GM19395 (cell line): Measurements from ENCODE around the gene NONO.
"Not testable (repeated sequence)": the region's sequence is repeated elsewhere in the genome, so short reads cannot be mapped to it uniquely, and the experiment has no call there.

Experiments
- ATAC-seq: cut with Tn5 transposase; IDR thresholded peaks from one replicate; pipeline ENCODE4 v1.9.1; 2021; ENCODE audit warnings: mild to moderate bottlenecking, moderate library complexity; ENCODE audit not compliant: unreplicated experiment

Gene NONO, protein sequence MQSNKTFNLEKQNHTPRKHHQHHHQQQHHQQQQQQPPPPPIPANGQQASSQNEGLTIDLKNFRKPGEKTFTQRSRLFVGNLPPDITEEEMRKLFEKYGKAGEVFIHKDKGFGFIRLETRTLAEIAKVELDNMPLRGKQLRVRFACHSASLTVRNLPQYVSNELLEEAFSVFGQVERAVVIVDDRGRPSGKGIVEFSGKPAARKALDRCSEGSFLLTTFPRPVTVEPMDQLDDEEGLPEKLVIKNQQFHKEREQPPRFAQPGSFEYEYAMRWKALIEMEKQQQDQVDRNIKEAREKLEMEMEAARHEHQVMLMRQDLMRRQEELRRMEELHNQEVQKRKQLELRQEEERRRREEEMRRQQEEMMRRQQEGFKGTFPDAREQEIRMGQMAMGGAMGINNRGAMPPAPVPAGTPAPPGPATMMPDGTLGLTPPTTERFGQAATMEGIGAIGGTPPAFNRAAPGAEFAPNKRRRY

DNA sequence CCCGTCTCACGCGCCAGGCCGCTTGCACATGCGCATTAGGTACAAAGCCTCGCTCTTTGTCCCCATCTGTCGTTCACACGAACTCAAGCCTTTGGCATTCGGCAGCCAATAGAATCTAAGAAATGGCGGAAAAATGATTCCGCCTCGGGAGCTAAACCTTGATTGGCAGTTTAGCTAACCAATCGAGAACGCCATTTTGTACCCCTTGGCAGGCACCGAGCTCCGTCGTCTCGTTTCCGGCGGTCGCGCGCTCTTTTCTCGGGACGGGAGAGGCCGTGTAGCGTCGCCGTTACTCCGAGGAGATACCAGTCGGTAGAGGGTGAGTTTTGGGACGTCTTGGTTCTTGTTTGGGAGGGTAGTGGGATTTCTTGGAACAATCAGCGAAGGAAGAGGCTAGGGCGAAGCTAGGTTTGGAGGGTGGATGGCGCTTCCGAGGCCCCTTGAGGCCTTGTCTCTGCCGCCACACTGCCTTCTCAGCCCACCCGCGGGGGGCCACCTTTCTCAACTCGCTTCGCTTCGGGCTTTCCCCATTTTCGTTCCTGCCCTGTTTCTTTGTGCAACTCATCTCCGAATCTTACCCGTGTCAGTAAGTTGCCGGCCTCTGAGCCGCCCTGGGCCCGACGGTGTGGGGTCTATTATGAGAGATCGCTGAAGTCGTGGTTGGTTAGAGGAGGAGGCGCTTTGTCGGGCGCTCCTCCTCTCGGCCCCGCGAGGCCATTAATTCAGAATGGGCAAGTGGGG is at the start of gene NONO:
NONO (plus strand) TSS at position 233 of the 741 bp plus-strand sequence. CDS start 7,003 bp downstream, outside the sequence.
- peak; percentile 84 for ATAC-seq

DNA sequence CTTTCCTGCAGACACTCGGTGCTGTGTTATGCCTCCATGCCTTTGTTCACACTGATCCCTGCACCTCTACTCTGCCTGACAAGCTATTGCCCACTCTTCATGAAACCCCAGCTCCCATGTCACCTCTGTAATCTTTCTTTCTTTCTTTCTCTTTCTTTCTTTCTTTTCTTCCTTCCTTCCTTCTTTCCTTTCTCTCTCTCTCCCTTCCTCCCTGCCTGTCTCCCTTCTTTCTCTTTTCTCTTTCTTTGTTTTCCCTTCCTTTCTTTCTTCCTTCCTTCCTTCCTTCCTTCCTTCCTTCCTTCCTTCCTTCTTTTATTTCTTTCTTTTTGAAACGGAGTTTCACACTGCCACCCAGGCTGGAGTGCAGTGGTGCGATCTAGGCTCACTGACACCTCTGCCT is 48.0 kb upstream of the NONO start:
- no peak for ATAC-seq

DNA sequence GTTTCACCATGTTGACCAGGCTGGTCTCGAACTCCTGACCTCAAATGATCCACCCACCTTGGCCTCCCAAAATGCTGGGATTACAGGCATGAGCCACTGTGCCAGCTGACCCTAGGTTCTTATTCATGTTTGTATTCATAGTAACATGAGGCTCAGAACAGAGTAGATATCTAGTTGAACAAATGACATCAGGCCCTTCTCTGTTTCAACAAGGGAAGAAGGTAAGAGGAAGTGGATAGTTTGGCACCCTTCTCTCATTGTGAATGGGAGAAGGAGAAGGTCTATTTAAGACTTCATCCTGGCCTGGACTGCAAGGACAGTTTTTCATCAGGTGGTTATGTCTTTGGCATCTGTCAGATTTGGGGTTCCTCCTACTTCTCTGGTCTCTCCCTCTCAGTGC is 46.6 kb upstream of the NONO start:
- ATAC-seq, result no peak

DNA sequence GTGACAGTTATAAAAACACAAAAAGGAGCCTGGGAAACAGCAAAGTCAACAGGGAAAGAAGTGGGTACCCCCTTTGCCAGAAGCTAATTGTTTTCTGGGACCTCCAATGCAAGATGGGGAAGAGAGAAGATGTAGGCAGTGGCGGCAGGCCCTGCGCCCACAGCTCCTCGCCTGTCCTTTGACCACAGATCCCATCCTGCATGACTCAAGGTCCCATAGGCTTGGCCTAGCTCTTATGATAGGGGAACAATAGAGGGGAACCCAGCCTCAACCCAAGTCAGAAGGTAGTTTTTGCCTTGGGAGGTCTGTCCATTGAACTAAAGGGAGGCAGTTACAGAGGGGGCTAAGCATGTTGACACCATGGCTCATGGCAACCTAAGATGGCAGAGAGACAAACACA is 43.7 kb upstream of the NONO start:
- ATAC-seq, result no peak

DNA sequence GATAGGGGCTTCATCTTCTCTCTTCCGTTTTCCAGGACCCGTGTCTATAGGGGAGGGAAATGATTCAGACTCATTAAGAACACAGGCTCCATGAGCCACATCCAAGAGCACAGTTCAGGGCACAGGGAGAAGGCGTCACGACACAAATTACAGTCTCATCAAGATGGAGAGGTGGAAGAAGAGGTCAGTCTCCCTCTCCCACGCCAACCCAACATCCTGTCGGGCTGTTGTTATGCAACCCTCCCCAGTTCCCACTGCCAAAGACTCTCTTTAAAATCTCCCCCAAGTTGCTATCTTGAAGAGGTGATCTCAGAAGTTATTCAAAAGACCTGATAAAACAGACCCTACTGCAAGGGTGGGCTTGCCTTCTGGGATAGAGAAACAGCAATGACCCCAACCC is 42.1 kb upstream of the NONO start:
- no peak for ATAC-seq

DNA sequence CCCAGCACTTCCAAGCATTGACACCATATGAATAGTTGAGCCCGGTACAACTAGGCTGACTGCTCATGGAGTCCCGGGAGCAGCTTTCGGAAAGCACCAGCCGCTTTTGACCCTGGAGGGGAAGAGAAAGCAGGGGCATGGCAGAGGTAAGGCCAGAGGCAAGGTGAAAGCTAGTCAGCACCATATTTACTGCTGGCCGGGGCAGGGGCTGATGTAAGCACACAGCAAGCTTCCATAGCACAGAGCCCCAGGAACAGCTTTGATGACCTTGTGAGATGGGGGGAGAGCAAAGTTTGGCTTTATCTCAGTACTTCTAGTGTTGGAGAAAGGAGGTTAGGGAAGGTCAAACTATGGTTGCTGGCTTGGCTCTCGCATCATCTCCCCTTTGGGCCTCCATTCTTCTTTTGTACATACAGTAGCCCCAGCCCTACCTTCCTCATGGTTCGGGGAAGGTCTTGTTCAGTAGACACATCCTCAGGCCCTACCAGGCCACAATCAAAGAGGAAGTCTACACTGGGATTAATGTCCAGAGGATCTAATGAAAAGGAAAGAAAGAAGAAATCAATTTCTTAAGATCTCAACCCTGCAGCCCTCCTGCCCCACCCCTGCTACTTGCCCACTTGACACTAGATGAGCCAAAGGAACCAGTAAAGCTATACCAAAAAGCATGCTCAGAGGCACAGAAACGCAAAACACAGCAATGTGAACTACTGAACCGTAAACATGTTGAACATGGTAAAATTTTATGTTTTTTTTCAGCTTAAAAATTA is 38.9 kb upstream of the NONO start:
- ATAC-seq, result no peak

DNA sequence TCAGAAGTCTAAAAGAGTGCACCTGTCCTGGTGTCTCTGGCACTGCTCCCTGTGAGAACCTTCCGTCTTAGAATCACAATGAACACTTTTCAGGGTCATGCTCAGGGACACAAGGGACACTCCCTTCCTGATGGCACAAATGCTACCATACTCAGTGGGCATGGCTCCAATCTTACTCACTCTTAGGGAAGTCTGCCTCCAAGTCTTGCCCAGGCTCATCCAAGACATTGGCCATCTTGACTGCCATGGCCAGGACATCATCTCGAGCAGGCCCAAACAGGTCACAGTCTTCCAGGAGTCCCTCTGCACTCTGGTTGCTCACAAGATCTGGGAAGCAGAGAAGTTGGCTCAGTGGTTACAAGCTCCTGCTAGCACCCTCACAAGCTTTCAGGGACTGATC is 38.3 kb upstream of the NONO start:
- no peak for ATAC-seq

DNA sequence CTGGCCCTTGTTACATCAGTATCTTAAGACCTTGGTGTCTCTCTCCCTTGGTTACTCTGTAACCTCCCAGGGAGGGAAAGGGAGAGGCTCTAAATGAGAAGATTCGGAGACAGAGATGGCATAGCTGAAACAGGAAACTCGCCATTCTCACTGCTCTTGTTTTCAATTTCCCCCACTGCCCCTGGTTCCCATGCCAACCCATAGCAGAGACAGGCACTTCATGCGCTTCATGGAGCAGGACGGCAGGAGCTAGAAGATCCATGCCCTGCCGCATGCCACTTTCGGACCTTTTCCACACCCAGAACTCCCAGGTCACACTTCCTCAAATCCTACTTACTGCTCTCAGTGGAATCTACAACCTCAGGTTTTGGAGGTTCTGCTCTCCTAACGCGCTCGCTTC is 32.6 kb upstream of the NONO start:
- ATAC-seq, result no peak

DNA sequence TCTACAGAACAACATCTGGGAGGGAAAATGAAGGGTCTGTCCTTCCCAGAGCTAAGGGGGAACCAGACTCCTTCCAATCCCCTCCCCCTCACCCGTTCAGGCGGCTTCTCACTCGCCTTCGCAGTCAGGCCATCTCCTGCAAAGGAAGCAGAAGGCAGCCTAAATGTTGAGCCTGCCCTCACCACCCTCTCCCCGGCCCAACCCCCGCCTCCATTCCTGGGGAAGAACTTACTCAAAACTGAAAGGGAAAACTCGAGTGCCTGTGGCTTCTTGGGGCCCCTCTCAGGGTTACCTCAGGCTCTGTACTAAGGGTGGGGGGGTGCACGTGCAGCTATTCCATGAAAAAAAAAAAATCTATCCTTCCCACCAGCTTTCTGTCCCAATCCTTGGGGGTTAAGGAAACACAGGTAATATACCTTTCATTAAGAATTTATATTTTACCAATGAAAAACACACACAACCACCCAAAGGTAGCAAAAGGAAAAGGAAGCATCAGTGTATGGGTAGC is 31.9 kb upstream of the NONO start:
- ATAC-seq, result no peak

DNA sequence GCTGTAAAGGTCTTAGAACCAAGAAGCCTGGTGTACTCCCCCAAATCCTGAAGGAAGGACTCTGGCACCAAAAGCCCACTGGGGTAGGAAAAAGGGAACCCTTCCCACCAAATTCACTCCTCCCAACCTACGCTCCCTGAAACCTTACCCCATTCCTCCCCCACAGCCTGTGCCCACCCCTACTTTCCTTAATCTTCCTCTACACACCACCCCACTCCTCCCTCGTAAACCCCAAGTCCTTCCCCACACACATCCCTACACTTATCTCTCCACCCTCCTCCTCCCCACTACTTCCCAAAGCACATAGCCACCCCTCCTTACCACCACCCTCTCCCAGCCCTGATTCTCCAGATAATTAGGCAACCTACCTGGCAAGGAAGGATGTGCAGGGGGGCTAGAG is 31.2 kb upstream of the NONO start:
- ATAC-seq, result no peak

DNA sequence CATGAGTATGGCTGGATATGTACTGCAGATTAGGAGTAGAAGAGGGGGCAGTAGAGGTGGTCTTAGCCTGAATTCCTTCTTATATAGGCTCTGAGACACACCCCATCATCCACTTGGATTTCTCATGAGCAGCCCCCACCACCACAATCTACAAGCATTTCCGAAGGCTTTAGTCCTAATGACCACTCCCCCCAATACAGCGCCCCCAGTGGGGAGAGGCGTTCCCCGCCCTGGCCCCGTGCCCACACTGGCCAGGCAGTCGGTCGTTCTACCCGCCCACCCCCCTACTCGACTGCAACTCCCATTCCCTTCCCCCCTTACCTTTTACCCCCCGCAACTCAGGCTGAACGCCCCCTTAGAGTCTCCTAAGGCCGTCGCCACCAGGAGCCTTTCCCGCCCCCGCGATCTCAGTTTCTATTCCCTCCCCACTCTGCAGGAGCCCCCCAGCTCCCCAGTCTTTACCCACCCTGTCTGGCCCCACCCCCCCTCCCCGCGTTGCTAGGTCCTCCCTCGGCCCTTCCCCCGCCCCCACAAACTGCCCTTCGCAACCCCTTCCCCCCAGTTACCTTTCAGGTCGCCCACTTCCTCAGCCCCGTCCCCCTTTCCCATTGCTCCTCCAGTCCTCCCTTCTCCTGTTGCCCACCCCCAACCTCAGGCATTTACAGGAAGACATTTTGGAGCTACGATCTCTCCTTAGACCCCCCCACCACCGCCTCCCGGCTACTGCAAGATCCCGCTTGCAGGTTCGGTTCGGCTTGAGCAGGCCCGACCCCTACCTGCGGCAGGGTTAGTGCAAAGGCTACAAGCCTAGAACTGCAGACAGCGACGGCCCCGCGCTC is 30.0 kb upstream of the NONO start:
- no peak for ATAC-seq

DNA sequence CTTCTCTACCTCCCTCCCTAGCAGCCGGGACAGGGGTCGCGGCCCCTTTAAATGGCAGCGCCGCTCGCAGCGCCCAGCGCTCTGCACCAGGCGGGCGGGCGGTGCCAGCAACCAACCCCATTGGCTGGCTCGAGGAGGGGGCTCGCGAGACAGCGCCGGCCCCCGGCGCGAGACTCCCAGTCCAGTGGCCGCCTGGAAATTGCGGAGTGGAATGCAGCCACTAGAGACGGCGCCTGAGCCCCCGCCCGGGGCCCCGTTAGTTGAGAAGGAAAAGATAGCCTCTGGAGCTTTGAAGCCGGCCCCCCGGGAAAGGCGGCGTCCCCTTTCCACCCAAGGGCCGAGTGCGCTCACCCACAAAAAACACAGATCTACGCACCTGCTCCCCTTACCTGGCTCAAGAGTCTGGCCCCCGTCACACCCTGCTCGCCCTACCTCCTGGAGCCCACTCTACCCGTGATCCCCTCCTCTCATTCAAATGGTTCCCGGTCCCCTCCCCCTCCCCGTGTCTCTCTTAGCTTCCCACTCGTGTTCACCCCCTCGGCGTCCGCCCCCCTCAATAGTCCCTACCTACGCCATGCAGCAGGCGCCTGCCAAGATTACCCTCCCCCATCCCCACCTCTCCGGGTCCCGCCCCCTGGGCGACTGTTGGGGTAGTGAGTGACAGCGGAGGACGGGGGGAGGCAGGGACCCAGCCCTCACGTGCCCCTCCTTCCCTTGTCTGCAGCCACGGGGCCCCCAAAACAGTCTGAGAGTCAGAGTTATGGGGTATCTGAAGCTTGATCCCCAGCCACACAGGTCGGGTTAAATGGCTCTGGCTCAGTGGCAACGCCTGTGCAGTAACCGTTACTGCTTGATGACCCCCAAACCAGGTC is 29.1 kb upstream of the NONO start, which contains the start of gene ZMYM3:
ZMYM3 (minus strand) TSS at position 49 of the 872 bp plus-strand sequence. CDS start 885 bp downstream, outside the sequence.
- peak; percentile 73 for ATAC-seq

DNA sequence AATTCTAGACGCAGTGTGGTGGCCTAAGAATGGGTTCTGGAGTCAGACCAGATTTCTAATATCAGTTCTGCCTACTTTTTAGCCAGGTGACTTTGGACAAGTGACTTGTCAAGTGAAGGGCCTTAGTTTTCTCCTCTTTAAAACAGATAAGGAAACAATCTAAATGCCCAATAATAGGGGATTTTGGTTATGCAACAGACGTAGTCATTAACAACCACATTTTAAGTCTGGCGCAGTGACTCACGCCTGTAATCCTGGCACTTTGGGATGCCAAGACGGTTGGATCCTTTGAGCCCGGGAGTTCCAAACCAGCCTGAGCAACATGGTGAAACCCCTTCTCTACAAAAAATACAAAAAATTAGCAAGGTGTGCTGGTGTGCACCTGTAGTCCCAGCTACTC is 27.4 kb upstream of the NONO start:
- ATAC-seq, result no peak

DNA sequence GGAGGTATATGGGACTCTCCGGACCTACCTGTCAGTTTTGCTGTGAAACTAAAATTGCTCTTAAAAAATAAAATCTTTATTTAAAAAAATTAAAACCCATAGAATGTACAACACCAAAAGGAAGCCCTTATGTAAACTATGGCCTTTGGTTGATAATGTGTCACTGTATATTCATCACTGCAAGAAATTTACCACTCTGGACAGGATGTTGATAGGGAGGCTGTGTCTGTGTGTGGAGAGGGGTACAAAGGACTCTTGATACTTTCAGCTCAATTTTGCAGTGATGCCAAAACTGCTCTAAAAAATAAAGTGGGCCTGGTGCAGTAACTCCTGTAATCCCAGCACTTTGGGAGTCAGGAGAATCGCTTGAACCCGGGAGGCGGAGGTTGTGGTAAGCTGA is 26.6 kb upstream of the NONO start:
- no peak for ATAC-seq

DNA sequence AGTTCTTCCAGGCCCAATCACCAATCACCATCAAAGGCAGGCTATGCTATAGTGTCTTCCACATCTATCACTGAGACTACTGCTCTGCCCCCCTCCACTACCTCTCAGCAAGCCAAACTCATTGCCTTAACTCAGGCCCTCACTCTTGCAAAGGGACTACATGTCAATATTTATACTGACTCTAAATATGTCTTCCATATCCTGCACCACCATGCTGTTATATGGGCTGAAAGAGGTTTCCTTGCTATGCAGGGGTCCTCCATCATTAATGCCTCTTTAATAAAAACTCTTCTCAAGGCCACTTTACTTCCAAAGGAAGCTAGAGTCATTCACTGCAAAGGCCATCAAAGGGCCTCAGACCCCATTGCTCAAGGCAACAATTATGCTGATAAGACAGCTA is 14.8 kb upstream of the NONO start:
- ATAC-seq, result not testable (repeated sequence)

DNA sequence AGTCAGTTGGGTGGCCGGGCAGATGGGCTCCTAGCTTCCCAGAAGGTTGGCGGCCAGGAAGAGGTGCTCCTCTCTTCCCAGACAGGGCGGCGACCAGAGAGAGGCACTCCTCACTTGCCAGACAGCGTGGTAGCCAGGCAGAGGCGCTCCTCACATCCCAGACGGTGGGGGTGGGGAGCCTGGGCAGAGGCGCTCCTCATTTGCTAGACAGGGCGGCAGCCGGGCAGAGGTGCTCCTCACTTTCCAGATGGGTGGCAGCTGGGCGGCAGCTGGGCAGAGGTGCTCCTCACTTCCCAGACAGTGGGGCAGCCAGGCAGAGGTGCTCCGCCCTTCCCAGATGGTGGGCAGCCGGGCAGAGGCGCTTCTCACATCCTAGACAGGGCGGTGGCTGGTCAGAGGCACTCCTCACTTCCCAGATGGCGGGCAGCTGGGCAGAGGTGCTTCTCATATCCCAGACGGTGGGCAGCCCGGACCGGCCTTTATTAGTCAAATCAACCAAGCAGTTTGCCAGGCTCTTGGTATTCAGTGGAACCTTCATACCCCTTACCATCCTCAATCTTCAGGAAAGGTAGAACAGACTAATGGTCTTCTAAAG is 13.5 kb upstream of the NONO start:
- no peak for ATAC-seq

DNA sequence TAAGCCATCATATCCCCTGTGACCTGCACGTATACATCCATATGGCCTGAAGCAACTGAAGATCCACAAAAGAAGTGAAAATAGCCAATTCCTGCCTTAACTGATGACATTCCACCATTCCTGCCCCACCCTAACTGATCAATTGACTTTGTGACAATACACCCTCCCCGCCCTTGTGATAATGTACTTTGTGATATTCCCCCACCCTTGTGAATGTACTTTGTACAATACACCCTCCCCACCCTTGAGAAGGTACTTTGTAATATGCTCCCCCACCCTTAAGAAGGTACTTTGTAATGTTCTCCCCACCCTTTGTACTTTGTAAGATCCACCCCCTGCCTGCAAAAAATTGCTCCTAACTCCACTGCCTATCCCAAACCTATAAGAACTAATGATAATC is 11.1 kb upstream of the NONO start:
- ATAC-seq, result not testable (repeated sequence)

DNA sequence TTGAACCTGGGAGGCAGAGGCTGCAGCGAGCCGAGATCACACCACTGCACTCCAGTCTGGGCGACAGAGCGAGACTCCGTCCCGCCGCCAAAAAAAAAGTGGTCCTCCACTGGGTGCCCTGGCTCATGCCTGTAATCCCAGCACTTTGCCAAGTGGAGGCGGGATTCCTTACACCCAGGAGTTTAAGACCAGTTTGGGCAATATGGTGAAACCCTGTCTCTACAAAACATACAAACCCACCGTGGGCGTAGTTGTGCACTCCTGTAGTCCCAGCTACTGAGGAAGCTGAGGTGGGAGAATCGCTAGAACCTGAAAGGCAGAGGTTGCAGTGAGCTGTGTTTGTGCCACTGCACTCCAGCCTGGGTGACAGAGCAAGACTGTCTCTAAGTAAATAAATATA is 2.1 kb upstream of the NONO start:
- ATAC-seq, result not testable (repeated sequence)
